ACHN (cell line): ENCODE measurements around the gene CYP2C19.
"Not testable (repeated sequence)": the region's sequence is repeated elsewhere in the genome, so short reads cannot be mapped to it uniquely, and the experiment has no call there.

Source experiments
- DNase-seq: peaks from one replicate; pipeline ENCODE4 v3.0.0-alpha.2; 2015
- in situ Hi-C: cut with HindIII; loops from 2 replicates; pipeline ENCODE4 v1.10.0; 2017; ENCODE audit warnings: low sequenced_read_pairs, low pct_ligation_motif_present, low pct_unique_long_range_greater_than_20kb

The CYP2C19 gene

GRCh38 chr10:94762393-94762792, at the start of gene CYP2C19:
TSS of gene CYP2C19 (plus strand) at chr10:94762681. CDS start at chr10:94762706, 25 bp downstream.
- DNase-seq, result no peak
- in situ Hi-C loops, result no loop called here

- in situ Hi-C loops, result no loop called here
- no peak for DNase-seq
Observed at GRCh38 chr10:94725871-94726270, 36.6 kb upstream of the CYP2C19 start.

- DNase-seq, result no peak
- in situ Hi-C loops, result no loop called here
Observed at GRCh38 chr10:94735197-94735596, 27.3 kb upstream of the CYP2C19 start.

GRCh38 chr10:94738588-94738987, 23.9 kb upstream of the CYP2C19 start:
- in situ Hi-C loops, result no loop called here
- no peak for DNase-seq

GRCh38 chr10:94747137-94747536, 15.3 kb upstream of the CYP2C19 start:
- no peak for DNase-seq
- in situ Hi-C loops, result no loop called here

- in situ Hi-C loops, result no loop called here
- DNase-seq, result no peak
Observed at GRCh38 chr10:94747838-94748237, 14.6 kb upstream of the CYP2C19 start.

GRCh38 chr10:94757916-94758315, 4.6 kb upstream of the CYP2C19 start:
- no peak for DNase-seq
- in situ Hi-C loops, result no loop called here

GRCh38 chr10:94760586-94761178, 1.8 kb upstream of the CYP2C19 start:
- in situ Hi-C loops, result no loop called here
- DNase-seq, result no peak

GRCh38 chr10:94775425-94775824, 12.9 kb downstream of the CYP2C19 start:
- in situ Hi-C loops, DNase-seq: not testable (repeated sequence)

GRCh38 chr10:94777886-94778458, 15.5 kb downstream of the CYP2C19 start:
- no peak for DNase-seq
- in situ Hi-C loops, result no loop called here

- no peak for DNase-seq
- in situ Hi-C loops, result no loop called here
Observed at GRCh38 chr10:94780844-94781243, 18.4 kb downstream of the CYP2C19 start.

GRCh38 chr10:94784256-94784655, 21.8 kb downstream of the CYP2C19 start:
- in situ Hi-C loops, result no loop called here
- DNase-seq, result no peak

GRCh38 chr10:94785211-94785610, 22.7 kb downstream of the CYP2C19 start:
- in situ Hi-C loops, result no loop called here
- no peak for DNase-seq

- DNase-seq, in situ Hi-C loops: not testable (repeated sequence)
Observed at GRCh38 chr10:94800551-94800950, 38.1 kb downstream of the CYP2C19 start.

- DNase-seq, result no peak
- in situ Hi-C loops, result no loop called here
Observed at GRCh38 chr10:94803307-94803706, 40.8 kb downstream of the CYP2C19 start.

GRCh38 chr10:94830025-94830424, 67.5 kb downstream of the CYP2C19 start:
- in situ Hi-C loops, DNase-seq: not testable (repeated sequence)

GRCh38 chr10:94846204-94846603, 83.7 kb downstream of the CYP2C19 start:
- in situ Hi-C loops, result no loop called here
- DNase-seq, result no peak

- in situ Hi-C loops, result no loop called here
- no peak for DNase-seq
Observed at GRCh38 chr10:94850766-94851165, 88.3 kb downstream of the CYP2C19 start.

GRCh38 chr10:94851263-94851662, 88.8 kb downstream of the CYP2C19 start:
- in situ Hi-C loops, result no loop called here
- no peak for DNase-seq

- in situ Hi-C loops, result no loop called here
- DNase-seq, result no peak
Observed at GRCh38 chr10:94852438-94852837, 90.0 kb downstream of the CYP2C19 start.
